Coronary artery (tissue), 2 donors: ENCODE data around the gene SERPINE3.

Source experiments
- DNase-seq: peaks from one replicate; pipeline ENCODE4 v3.0.0-alpha.2; 2017; ENCODE audit warnings: low spot score
- H3K27ac ChIP-seq, 2 donors: fragments of 200-600 bp; sonication (generic); one replicate each; pipeline ENCODE4 v1.5.1; 2016 to 2019
- H3K4me3 ChIP-seq: fragments of 200-600 bp; sonication (generic); 2 replicates; pipeline ENCODE4 v1.5.1; 2016; ENCODE audit warnings: mild to moderate bottlenecking, moderate library complexity
- CTCF ChIP-seq: fragments of 200-600 bp; sonication (generic); IDR thresholded peaks from one replicate; pipeline ENCODE4 v1.5.1; 2019; ENCODE audit warnings: antibody characterized with exemption

Gene SERPINE3

DNA sequence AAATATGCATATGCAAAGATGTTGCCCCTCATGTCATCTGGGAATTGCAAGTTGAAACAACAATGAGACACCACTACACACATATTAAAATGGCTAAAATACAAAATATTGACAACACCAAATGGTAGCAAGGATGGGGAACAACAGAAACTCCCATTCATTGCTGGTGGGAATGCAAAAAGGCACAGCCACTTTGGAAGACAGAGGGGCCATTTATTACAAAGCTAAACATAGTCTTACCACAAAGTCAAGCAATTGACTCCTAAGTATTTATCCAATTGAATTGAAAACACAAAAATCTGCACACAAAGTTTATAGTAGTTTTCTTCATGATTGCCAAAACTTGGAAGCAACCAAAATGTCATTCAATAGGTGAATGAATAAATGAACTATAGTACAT is 6.1 kb upstream of the SERPINE3 start:
- no peak overlapping the region for H3K27ac ChIP-seq
- DNase-seq, result no peak
- TF ChIP-seq CTCF, result no peak
- H3K4me3 ChIP-seq, result no peak overlapping the region

- no peak overlapping the region for H3K27ac ChIP-seq
- DNase-seq, result no peak
- no peak for TF ChIP-seq CTCF
- no peak overlapping the region for H3K4me3 ChIP-seq
These were observed 5.7 kb upstream of the SERPINE3 start for GRCh38 chr13:51333826-51334225.

GRCh38 chr13:51336746-51337145 is 2.7 kb upstream of the SERPINE3 start:
- DNase-seq, result no peak
- H3K4me3 ChIP-seq, result no peak overlapping the region
- no peak for TF ChIP-seq CTCF
- H3K27ac ChIP-seq, result no peak overlapping the region

- no peak overlapping the region for H3K27ac ChIP-seq
- no peak for TF ChIP-seq CTCF
- no peak for DNase-seq
- H3K4me3 ChIP-seq, result no peak overlapping the region
These were observed 651 bp downstream of the SERPINE3 start for GRCh38 chr13:51339952-51340732.

GRCh38 chr13:51341232-51341631 is 1.7 kb downstream of the SERPINE3 start:
- TF ChIP-seq CTCF, result no peak
- H3K27ac ChIP-seq, result no peak overlapping the region
- no peak overlapping the region for H3K4me3 ChIP-seq
- DNase-seq, result no peak

- no peak for TF ChIP-seq CTCF
- Histone ChIP-seq H3K4me3 (no peak overlapping the region), H3K27ac (no peak overlapping the region)
- no peak for DNase-seq
These were observed 2.3 kb downstream of the SERPINE3 start for GRCh38 chr13:51341791-51342190.

DNA sequence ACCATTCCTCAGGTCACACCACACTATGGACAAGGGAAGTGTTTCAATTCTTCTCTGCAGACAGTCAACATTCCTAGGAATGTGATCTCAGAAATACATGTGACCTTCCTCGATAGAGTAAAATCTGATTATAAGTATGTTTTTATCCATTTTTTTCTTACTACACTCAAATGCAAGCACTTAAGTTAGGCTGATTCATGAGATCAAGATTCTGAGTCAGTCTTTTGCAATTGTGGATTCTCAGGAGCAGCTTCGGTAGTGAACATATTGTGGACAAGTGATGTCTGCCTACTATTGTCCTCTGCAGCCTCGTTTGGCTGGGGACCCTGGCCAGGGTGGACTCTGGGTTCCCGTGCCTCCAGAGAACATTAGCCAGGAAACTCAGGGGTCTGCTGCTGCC is 3.2 kb downstream of the SERPINE3 start:
- no peak for DNase-seq
- Histone ChIP-seq H3K4me3 (no peak overlapping the region), H3K27ac (no peak overlapping the region)
- no peak for TF ChIP-seq CTCF
